ENCODE results near the gene ZNF277. TPM values are rescaled to one million over a fixed set of nuclear protein-coding genes. Genes with fewer than 3 reads are reported as not detected.
"Not testable (repeated sequence)": the region's sequence is repeated elsewhere in the genome, so short reads cannot be mapped to it uniquely, and the experiment has no call there.

Gene ZNF277
- total RNA-seq, 1 donor from 2014 or later: 16.2 TPM

DNA sequence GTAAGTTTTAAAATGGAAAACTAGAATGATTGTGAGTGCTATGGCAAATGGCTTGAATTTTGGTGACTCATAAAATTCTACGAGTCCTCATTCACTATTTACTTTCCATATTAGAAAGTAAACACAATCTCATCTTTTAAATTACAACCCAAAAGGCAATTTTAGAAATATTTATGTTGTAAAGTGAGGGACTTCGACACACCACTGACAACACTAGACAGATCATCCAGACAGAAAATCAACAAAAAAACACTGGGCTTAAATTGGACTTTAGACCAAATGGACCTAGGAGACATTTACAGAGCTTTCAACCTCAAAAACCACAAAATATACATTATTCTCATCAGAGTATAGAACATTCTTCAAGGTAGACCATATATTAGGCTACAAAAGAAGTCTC, 30.1 kb downstream of the ZNF277 start:
- no peak for DNase-seq (ENCODE audit: low spot score)
- H3K36me3 Mint-ChIP-seq (ENCODE audit: low read depth): no peaks in the 10 kb centered on the region
- no peak overlapping the region for H3K27ac Mint-ChIP-seq (ENCODE audit: unreplicated experiment)
- H3K27me3 Mint-ChIP-seq (ENCODE audit: low read depth): no peaks in the 10 kb centered on the region
- no peak overlapping the region for H3K4me3 Mint-ChIP-seq (ENCODE audit: unreplicated experiment)
- peaks cover 4% of the 10 kb centered on the region for H3K4me1 Mint-ChIP-seq (ENCODE audit: low read depth)
- peaks cover 7% of the 10 kb centered on the region for H3K9me3 Mint-ChIP-seq (ENCODE audit: low read depth)
- TF ChIP-seq, protein P1, sequence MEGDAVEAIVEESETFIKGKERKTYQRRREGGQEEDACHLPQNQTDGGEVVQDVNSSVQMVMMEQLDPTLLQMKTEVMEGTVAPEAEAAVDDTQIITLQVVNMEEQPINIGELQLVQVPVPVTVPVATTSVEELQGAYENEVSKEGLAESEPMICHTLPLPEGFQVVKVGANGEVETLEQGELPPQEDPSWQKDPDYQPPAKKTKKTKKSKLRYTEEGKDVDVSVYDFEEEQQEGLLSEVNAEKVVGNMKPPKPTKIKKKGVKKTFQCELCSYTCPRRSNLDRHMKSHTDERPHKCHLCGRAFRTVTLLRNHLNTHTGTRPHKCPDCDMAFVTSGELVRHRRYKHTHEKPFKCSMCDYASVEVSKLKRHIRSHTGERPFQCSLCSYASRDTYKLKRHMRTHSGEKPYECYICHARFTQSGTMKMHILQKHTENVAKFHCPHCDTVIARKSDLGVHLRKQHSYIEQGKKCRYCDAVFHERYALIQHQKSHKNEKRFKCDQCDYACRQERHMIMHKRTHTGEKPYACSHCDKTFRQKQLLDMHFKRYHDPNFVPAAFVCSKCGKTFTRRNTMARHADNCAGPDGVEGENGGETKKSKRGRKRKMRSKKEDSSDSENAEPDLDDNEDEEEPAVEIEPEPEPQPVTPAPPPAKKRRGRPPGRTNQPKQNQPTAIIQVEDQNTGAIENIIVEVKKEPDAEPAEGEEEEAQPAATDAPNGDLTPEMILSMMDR (IDR thresholded peaks at IDR 0.05): no peak

DNA sequence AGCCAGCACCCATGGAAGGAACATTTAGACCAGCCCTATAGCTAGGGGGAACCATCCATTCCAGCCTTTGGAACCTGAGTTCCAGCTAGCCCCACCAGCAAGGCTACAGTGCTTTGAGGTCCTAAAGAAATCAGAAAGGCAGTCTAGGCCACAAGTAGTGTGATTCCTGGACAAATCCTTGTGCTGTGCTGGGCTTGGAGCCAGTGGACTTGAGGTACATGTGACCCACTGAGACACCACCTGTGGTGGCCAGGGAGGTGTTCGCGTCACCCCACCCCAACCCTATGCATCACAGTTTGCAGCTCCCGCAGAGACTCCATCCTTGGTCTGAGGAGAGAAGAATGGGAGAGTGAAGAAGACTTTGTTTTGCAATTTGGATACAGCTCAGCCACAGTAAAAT, 31.8 kb downstream of the ZNF277 start:
- no peak for DNase-seq (ENCODE audit: low spot score)
- H3K4me1 Mint-ChIP-seq (ENCODE audit: low read depth): peaks cover 6% of the 10 kb centered on the region
- H3K27me3 Mint-ChIP-seq (ENCODE audit: low read depth): no peaks in the 10 kb centered on the region
- H3K36me3 Mint-ChIP-seq (ENCODE audit: low read depth): no peaks in the 10 kb centered on the region
- TF ChIP-seq, protein P1 (IDR thresholded peaks at IDR 0.05): no peak
- H3K9me3 Mint-ChIP-seq (ENCODE audit: low read depth): peaks cover 14% of the 10 kb centered on the region
- H3K27ac Mint-ChIP-seq (ENCODE audit: unreplicated experiment): no peak overlapping the region
- no peak overlapping the region for H3K4me3 Mint-ChIP-seq (ENCODE audit: unreplicated experiment)

DNA sequence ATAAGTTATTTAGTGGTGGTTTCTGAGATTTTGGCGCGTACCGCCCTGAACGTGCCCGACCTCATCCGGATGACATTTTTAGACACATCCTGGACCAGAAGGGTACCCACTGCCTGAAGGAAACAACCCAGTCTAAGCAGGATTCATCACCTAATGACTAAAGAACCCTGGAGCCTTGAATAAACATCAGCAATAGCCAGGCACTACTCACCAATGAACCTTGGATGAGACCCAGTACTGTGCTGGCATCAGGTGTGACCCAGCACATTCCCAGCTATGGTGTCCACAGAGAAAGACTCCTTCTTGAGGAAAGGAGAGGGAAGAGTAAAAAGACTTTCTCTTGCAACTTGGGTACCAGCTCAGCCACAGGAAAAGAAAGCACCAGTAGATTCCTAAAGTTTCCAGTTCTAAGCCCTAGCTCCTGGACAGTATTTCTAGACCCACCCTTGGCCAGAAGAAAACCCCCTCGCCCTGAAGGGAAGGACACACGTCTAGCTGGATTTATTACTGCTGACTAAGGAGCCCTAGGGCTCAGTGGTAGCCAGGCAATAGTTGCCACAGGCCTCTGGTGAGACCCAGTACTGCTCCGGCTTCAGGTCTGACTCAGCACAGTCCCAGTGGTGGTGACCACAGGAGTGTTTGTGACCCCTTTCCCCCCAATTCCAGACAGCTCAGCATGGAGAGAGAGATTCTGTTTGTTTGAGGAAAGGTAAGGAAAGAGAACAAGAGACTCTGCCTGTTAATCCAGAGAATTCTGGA, 32.5 kb downstream of the ZNF277 start:
- no peaks in the 10 kb centered on the region for H3K27me3 Mint-ChIP-seq (ENCODE audit: low read depth)
- no peak for DNase-seq (ENCODE audit: low spot score)

DNA sequence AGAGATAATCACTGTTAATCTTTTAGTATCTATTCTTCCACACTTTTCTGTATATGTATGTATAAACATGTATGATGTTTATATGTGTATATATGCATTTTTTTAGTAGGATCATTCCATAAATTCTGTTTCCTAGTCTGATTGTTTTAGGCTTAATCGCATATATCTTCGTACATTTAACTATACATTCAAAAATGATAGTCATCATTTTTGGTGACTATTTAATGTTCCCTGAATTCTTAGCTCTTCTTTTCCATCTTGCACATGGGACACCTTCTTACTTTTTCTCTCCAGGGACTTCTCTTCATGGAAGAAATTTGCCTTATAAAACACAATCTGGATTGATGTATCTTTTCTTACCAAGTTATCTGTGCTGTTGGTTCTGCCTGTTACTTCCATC, 42.1 kb downstream of the ZNF277 start:
- TF ChIP-seq, protein P1 (IDR thresholded peaks at IDR 0.05): no peak
- Mint-ChIP-seq H3K9me3 (ENCODE audit: low read depth) (no peaks in the 10 kb centered on the region), H3K27ac (ENCODE audit: unreplicated experiment) (no peak overlapping the region), H3K27me3 (ENCODE audit: low read depth) (no peaks in the 10 kb centered on the region), H3K4me3 (ENCODE audit: unreplicated experiment) (no peak overlapping the region), H3K4me1 (ENCODE audit: low read depth) (peaks cover 15% of the 10 kb centered on the region), H3K36me3 (ENCODE audit: low read depth) (peaks cover 2% of the 10 kb centered on the region)
- DNase-seq (ENCODE audit: low spot score): no peak

More for the DNA sequence above, 32.5 kb downstream of the ZNF277 start:
- Mint-ChIP-seq H3K4me3 (ENCODE audit: unreplicated experiment) (no peak overlapping the region), H3K36me3 (ENCODE audit: low read depth) (no peaks in the 10 kb centered on the region), H3K4me1 (ENCODE audit: low read depth) (peaks cover 6% of the 10 kb centered on the region), H3K27ac (ENCODE audit: unreplicated experiment) (no peak overlapping the region), H3K9me3 (ENCODE audit: low read depth) (peaks cover 16% of the 10 kb centered on the region)
- TF ChIP-seq, protein P1 (IDR thresholded peaks at IDR 0.05): no peak

DNA sequence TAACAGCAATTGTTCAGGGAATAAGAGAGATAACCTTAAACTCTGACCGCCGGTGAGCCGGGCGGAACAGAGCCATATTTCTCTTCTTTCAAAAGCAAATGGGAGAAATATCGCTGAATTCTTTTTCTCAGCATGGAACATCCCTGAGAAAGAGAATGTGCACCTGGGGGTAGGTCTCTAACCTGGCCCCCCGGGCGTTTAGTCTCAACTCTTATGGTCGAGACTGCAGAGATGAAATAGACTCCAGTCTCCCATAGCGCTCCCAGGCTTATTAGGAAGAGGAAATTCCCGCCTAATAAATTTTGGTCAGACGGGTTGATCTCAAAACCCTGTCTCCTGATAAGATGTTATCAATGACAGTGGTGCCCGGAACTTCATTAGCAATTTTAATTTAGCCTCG, 43.5 kb downstream of the ZNF277 start:
- not testable (repeated sequence) for H3K36me3 Mint-ChIP-seq (ENCODE audit: low read depth); H3K27me3 Mint-ChIP-seq (ENCODE audit: low read depth); H3K4me3 Mint-ChIP-seq (ENCODE audit: unreplicated experiment); H3K27ac Mint-ChIP-seq (ENCODE audit: unreplicated experiment); DNase-seq (ENCODE audit: low spot score); H3K9me3 Mint-ChIP-seq (ENCODE audit: low read depth)
- peaks cover 18% of the 10 kb centered on the region for H3K4me1 Mint-ChIP-seq (ENCODE audit: low read depth)

DNA sequence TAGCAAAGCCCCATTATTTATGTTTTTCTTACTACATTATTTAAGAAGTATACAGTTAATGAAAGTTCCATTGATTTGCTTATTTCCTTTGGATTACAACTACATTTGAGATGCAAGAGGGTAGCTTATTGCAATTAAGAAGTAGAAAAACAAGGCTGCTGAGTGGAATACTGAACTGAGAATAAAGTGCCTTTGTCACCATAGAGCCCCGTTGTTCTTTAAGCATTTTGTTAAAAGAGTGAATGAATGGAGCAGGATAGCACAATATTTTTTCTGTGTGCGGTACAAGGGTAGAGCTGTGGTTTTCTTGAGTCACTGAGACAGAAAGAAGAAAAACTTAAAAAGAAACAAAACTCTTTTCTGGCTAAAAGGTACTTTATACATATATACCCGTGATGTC, 45.6 kb downstream of the ZNF277 start:
- H3K9me3 Mint-ChIP-seq (ENCODE audit: low read depth): no peaks in the 10 kb centered on the region
- peaks cover 26% of the 10 kb centered on the region for H3K4me1 Mint-ChIP-seq (ENCODE audit: low read depth)
- no peak for DNase-seq (ENCODE audit: low spot score)
- H3K27me3 Mint-ChIP-seq (ENCODE audit: low read depth): no peaks in the 10 kb centered on the region
- TF ChIP-seq, protein P1 (IDR thresholded peaks at IDR 0.05): no peak
- H3K36me3 Mint-ChIP-seq (ENCODE audit: low read depth): peaks cover 2% of the 10 kb centered on the region
- peak overlapping the region; percentile 10 for H3K27ac Mint-ChIP-seq (ENCODE audit: unreplicated experiment)
- H3K4me3 Mint-ChIP-seq (ENCODE audit: unreplicated experiment): no peak overlapping the region
